ENCODE data around the gene FLRT2.

Gene FLRT2

GRCh38 chr14:85601246-85601645, 71.3 kb downstream of the FLRT2 start:
- DNase-seq: no peak

DNA sequence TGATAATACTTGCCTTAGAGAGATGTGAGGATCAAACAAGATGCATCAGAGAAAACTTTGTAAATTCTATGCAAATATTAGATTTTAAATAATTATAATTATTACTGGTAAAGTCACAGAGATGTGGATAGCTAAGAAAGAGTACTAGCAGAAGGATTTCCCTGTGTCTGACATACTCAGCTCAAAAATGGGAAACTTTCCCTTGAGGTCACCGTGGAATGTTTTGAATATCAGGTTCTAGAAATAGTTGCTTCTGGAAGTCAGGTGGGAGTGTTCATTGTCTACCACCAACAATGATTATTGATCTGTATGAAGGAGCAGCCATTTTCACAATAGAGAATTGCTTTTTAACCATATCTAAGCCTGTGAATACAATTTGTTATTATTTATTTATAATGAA, 71.7 kb downstream of the FLRT2 start:
- DNase-seq: no peak

DNA sequence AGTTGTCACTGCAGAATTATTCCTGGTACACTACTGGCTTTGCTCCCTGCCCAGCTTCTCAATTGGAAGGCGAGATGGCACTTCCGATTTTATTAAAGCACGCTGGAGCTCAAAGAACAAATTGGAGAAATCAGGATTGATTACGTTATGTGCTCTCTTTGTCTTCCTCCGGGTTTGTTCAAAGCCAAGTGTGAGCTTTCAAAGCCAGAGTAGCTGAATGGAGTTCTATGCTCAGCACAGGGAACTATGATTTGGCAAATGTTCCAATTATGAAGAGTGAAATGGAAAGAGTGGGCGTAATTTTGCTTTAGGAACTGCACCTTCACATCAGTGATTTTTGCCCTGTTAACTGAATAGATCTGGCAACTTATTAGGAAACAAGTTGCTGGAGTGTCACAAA, 72.4 kb downstream of the FLRT2 start:
- no peak for DNase-seq

- no peak for DNase-seq
Observed at GRCh38 chr14:85604021-85604420, 74.1 kb downstream of the FLRT2 start.

GRCh38 chr14:85604714-85605113, 74.8 kb downstream of the FLRT2 start:
- DNase-seq: no peak

GRCh38 chr14:85607651-85608081, 77.7 kb downstream of the FLRT2 start:
- no peak for DNase-seq

DNA sequence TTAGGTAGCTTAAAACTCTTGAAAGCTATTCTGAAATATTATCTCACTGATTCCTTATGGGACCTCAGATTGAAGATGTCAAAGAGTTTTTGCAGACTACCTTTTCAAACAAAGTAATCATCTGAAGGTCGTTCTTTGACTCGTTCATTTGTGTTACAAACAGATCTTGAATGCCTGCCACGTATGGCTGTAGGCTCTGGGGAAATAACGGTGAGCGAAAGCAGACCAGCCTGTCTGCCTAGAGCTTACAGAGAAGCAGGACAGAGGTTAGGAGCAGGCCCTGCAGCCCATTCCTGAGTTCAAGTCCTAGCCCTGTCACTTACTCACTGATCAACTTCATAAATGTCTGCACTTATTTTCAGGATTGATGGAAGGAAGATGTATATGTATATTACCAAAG, 83.6 kb downstream of the FLRT2 start:
- DNase-seq: no peak

DNA sequence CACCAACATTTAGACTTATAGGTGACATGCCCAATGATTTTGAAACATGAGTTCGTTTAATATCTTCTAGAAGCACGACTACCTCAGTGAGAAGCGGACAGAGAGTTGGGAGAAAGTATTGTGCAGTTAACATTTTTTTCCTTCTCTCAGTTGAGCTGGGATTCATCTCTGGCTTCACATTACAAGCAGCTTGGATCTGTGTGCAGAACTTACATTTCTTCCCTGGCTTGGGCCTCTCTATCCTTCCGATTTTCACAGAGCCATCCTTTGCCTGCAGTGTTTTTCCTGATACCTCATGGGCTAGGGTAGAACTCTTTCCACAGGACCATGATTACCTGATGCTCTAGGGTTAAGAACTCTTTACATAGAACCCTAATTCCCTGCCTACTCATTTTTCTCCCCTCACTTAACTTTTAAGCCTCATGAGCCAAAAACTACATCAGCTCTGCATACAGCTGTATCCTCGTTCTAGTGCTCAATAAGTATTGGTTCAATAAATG, 86.5 kb downstream of the FLRT2 start:
- DNase-seq: no peak

DNA sequence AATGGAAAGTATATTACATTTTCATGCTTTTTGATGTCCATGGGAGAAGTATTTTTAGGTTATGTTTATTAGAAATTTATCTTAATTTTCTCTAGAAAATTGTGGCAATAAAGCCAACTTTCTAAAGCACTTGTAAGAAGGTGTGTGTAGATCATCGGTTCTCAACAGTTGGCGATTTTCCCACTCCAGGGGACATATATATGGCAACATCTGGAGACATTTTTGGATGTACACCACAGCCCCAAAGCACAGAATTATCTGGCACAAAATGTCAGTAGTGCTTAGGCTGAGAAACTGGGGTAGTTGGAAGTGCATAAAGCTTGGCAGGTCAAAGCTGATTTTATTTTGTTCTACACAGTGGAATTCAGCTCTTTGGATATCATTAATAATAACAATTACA, 86.9 kb downstream of the FLRT2 start:
- no peak for DNase-seq

- DNase-seq: no peak
Observed at GRCh38 chr14:85617791-85618190, 87.8 kb downstream of the FLRT2 start.

DNA sequence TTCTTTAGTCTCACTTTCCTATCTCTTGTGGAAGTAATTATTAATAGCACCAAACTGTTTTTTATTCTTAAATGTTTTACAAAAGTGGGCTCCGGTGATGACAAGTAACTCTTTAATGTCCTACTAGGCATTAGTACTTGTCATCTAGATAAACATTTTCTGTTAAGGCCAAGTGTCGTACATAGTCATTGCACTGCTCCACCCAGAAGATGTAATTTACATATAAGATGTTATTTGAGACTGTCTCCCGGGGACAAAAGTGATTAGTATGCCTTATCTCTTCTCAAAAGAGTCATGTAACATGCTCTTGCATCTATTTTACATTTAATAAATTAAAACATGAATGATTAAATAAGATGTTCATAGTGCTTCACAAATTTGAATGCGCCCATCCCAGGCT, 88.4 kb downstream of the FLRT2 start:
- DNase-seq: no peak

- no peak for DNase-seq
Observed at GRCh38 chr14:85618978-85619377, 89.0 kb downstream of the FLRT2 start.

GRCh38 chr14:85619851-85620250, 89.9 kb downstream of the FLRT2 start:
- DNase-seq: no peak

- DNase-seq: no peak
Observed at GRCh38 chr14:85620947-85621346, 91.0 kb downstream of the FLRT2 start.

DNA sequence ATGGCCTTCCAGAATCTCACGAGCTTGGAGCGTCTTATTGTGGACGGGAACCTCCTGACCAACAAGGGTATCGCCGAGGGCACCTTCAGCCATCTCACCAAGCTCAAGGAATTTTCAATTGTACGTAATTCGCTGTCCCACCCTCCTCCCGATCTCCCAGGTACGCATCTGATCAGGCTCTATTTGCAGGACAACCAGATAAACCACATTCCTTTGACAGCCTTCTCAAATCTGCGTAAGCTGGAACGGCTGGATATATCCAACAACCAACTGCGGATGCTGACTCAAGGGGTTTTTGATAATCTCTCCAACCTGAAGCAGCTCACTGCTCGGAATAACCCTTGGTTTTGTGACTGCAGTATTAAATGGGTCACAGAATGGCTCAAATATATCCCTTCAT, 92.2 kb downstream of the FLRT2 start:
- no peak for DNase-seq

- no peak for DNase-seq
Observed at GRCh38 chr14:85622986-85623685, 93.2 kb downstream of the FLRT2 start.

DNA sequence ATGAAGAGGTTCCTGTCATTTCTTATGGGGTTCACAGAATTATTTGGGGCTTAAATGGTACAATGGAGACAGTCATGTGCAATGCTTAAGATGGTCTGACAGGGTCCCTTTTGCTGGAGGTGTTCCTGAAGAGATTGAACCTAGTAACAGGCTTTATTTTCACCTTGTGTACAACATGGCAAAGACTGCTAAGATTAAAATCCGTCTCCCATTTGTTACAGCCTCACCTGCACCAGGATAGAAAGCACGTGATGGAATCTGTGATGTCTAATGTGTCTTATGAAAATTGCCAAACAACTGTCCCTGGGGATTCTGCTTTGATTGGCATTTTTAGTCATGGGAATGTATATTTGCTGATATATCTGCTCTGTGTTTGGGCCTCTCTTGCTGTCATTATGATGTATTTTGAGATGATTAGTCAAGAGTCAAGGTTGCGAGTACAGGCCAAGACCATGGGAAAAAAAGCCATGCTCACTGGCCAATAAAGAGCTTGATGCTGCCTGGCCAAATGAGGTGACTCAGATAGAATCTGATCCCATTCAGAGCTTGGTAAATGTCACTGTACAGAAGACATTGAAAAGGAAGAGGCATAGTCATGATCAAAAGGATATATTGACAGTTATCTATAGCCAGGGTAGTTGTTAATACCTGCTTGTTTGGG, 96.1 kb downstream of the FLRT2 start:
- DNase-seq: no peak

- DNase-seq: no peak
Observed at GRCh38 chr14:85634205-85634604, 104.3 kb downstream of the FLRT2 start.

- no peak for DNase-seq
Observed at GRCh38 chr14:85644211-85644610, 114.3 kb downstream of the FLRT2 start.

GRCh38 chr14:85653029-85653428, 123.1 kb downstream of the FLRT2 start:
- no peak for DNase-seq

DNA sequence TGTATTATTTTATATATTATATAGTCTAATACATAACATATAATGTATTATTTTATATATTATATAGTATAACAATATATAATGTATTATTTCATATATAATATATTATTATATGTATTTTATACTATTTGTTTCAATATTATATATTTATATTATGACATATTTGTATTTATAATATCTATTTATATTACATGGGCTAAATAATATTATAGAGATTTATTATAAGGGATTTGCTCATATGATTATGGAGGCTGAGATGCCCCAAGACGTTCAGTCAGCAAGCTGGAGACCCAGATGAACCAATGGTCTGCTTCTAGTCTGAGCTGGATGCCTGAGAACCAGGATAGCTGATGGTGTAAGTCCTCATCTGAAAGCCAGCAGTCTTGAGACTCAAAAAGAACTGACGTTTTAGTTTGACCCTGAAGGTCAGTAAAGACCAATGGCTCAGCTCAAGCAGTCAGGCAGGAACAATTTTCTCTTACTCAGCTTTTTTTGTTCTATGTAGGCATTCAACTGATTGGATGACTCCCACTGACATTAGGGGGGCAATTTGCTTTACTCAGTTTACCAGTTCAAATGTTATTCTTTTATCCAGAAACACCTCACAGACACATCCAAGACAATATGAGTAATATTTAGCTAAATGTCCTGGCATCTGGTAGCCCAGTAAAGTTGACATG, 130.4 kb downstream of the FLRT2 start:
- no peak for DNase-seq

DNA sequence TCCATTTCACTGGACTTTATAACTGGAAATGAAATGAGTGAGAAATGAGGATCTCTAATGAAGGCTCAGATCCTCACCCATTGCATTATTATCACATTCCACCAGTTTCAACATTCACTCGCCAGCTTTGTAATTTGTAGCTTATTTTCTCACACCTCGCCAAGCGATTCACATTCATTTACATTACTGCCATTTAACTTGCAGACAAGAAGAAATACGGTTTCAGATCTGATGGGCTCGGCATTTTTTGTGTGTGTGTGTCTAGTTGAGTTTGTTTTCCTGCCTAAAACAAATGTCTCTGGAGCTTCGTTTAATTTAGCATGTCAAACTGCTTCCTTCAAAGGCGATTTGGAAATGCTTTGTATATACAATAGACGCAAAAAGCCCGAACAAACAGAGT, 132.2 kb downstream of the FLRT2 start:
- no peak for DNase-seq

DNA sequence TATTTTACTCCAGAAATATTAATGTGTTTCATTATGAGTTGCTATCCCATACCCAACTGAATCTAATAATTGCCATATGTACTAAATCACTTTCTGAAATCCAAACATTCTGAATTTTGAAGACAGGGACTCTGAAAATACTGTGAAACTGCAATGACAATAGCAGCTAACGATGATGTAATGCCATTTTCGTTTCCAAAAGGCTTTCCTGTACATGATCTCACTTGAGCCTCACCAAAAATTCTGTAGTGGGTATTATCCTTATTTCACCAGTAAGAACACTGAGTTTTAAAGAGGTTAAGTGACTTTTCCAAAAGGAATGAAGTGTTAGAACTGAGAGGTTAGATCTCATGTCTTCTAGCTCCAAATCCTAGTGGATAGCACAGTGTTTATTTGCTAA, 133.3 kb downstream of the FLRT2 start:
- no peak for DNase-seq

DNA sequence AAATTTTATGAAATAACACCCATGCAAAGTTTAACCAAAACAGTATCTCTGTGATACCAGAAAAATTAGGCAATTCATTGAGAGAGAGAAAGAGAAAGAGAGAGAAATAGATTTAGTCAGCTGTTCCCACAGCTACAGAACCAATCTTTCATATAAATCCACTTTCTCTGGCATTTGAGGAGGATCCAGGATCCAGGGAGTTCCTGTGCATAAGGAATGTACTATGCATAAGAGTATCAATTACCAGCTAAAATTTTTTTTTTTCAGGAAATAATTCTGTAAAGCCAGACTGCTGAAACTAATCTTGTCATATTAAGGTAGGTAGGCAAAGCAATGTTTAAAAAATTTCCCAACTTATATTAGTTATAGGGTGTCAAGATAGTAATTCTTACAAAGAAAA, 133.7 kb downstream of the FLRT2 start:
- no peak for DNase-seq
